Activated CD4-positive, alpha-beta memory T cell treated with anti-CD3 and anti-CD28 coated beads, Interleukin-2, amount 10 ng/mL, durations not matched to agents 7 days and 5 days (primary cell): ENCODE results near the gene HHATL. TPM values are rescaled to one million over a fixed set of nuclear protein-coding genes. Genes with fewer than 3 reads are reported as not detected.

ENCODE experiments used
- CTCF ChIA-PET: fragments of 350-600 bp; sonication (Branson Sonifier 250); formaldehyde crosslinking; loops from one replicate; lab custom pipeline; 2021; ENCODE audit warnings: antibody characterized with exemption, inconsistent platforms; lab: Charles Lee
- POLR2A ChIA-PET: fragments of 350-600 bp; sonication (Branson Sonifier 250); formaldehyde crosslinking; loops from one replicate; lab custom pipeline; 2021; ENCODE audit warnings: antibody characterized with exemption; lab: Charles Lee
- DNase-seq: peaks from one replicate; pipeline ENCODE4 v3.0.0-alpha.2; 2020
- H3K27ac Mint-ChIP-seq: one replicate; pipeline ENCODE4 v1.8.0; 2021; ENCODE audit warnings: mild to moderate bottlenecking, mixed read lengths
- H3K27me3 Mint-ChIP-seq: one replicate; pipeline ENCODE4 v1.8.0; 2021; ENCODE audit warnings: mixed read lengths
- H3K36me3 Mint-ChIP-seq: one replicate; pipeline ENCODE4 v1.8.0; 2021; ENCODE audit warnings: low read depth, mixed read lengths
- H3K4me1 Mint-ChIP-seq: one replicate; pipeline ENCODE4 v1.8.0; 2021; ENCODE audit warnings: mixed read lengths
- H3K4me3 Mint-ChIP-seq: one replicate; pipeline ENCODE4 v1.8.0; 2021; ENCODE audit warnings: mild to moderate bottlenecking, mixed read lengths
- H3K9me3 Mint-ChIP-seq: one replicate; pipeline ENCODE4 v1.8.0; 2021; ENCODE audit warnings: mixed read lengths
- total RNA-seq, 2 experiments: library from RNA; stranded (reverse); gene quantifications; one replicate each; pipeline ENCODE4 v1.2.3, GENCODE V29; 2021

HHATL gene
- total RNA-seq, 2 experiments from 2014 or later = 0.25 TPM; not detected in 1

GRCh38 chr3:42696356-42697288 is 6.0 kb downstream of the HHATL start:
- no peak overlapping the region for H3K4me3 Mint-ChIP-seq
- CTCF ChIA-PET = no interaction called here
- no peaks in the 10 kb centered on the region for H3K9me3 Mint-ChIP-seq
- peaks cover 22% of the 10 kb centered on the region for H3K4me1 Mint-ChIP-seq
- H3K36me3 Mint-ChIP-seq = no peaks in the 10 kb centered on the region
- DNase-seq = no peak
- POLR2A ChIA-PET = no interaction called here
- no peak overlapping the region for H3K27ac Mint-ChIP-seq
- peaks cover 4% of the 10 kb centered on the region for H3K27me3 Mint-ChIP-seq

- no peaks in the 10 kb centered on the region for H3K9me3 Mint-ChIP-seq
- ChIA-PET POLR2A (no interaction called here), CTCF (no interaction called here)
- no peak overlapping the region for H3K4me3 Mint-ChIP-seq
- H3K27ac Mint-ChIP-seq = no peak overlapping the region
- H3K4me1 Mint-ChIP-seq = peaks cover 10% of the 10 kb centered on the region
- no peaks in the 10 kb centered on the region for H3K36me3 Mint-ChIP-seq
- H3K27me3 Mint-ChIP-seq = peaks cover 3% of the 10 kb centered on the region
- no peak for DNase-seq
Measured at GRCh38 chr3:42694366-42694765, 8.2 kb downstream of the HHATL start.

- CTCF ChIA-PET = no interaction called here
Measured at GRCh38 chr3:42693530-42693930, 9.1 kb downstream of the HHATL start.

GRCh38 chr3:42692667-42693529 is 9.7 kb downstream of the HHATL start:
- Mint-ChIP-seq H3K4me1 (no peaks in the 10 kb centered on the region), H3K9me3 (no peaks in the 10 kb centered on the region), H3K27me3 (peaks cover 3% of the 10 kb centered on the region), H3K4me3 (no peak overlapping the region), H3K27ac (no peak overlapping the region), H3K36me3 (no peaks in the 10 kb centered on the region)
- ChIA-PET CTCF (no interaction called here), POLR2A (no interaction called here)
- no peak for DNase-seq

More at GRCh38 chr3:42693530-42693930, 9.1 kb downstream of the HHATL start:
- DNase-seq = no peak
- H3K36me3 Mint-ChIP-seq = no peaks in the 10 kb centered on the region
- H3K9me3 Mint-ChIP-seq = no peaks in the 10 kb centered on the region
- H3K4me1 Mint-ChIP-seq = peaks cover 3% of the 10 kb centered on the region
- POLR2A ChIA-PET = no interaction called here
- H3K4me3 Mint-ChIP-seq = no peak overlapping the region
- no peak overlapping the region for H3K27ac Mint-ChIP-seq
- peaks cover 3% of the 10 kb centered on the region for H3K27me3 Mint-ChIP-seq

GRCh38 chr3:42691816-42692666 is 10.6 kb downstream of the HHATL start:
- no peak for DNase-seq
- peaks cover 3% of the 10 kb centered on the region for H3K27me3 Mint-ChIP-seq
- no peaks in the 10 kb centered on the region for H3K9me3 Mint-ChIP-seq
- ChIA-PET CTCF (no interaction called here), POLR2A (no interaction called here)
- H3K4me3 Mint-ChIP-seq = no peak overlapping the region
- no peaks in the 10 kb centered on the region for H3K36me3 Mint-ChIP-seq
- H3K27ac Mint-ChIP-seq = no peak overlapping the region
- no peaks in the 10 kb centered on the region for H3K4me1 Mint-ChIP-seq

- Mint-ChIP-seq H3K4me3 (no peak overlapping the region), H3K27me3 (peaks cover 6% of the 10 kb centered on the region), H3K9me3 (no peaks in the 10 kb centered on the region), H3K36me3 (no peaks in the 10 kb centered on the region), H3K27ac (no peak overlapping the region), H3K4me1 (no peaks in the 10 kb centered on the region)
- POLR2A ChIA-PET = no interaction called here
- DNase-seq = no peak
- CTCF ChIA-PET = no interaction called here
Measured at GRCh38 chr3:42690766-42691680, 11.6 kb downstream of the HHATL start.

- Mint-ChIP-seq H3K4me3 (no peak overlapping the region), H3K4me1 (peaks cover 2% of the 10 kb centered on the region), H3K36me3 (no peaks in the 10 kb centered on the region), H3K27ac (no peak overlapping the region), H3K9me3 (no peaks in the 10 kb centered on the region), H3K27me3 (peaks cover 11% of the 10 kb centered on the region)
- CTCF ChIA-PET = no interaction called here
- POLR2A ChIA-PET = no interaction called here
- DNase-seq = no peak
Measured at GRCh38 chr3:42690191-42690590, 12.4 kb downstream of the HHATL start.

- no peaks in the 10 kb centered on the region for H3K9me3 Mint-ChIP-seq
- DNase-seq = no peak
- H3K27me3 Mint-ChIP-seq = peaks cover 15% of the 10 kb centered on the region
- H3K36me3 Mint-ChIP-seq = no peaks in the 10 kb centered on the region
- CTCF ChIA-PET = no interaction called here
- POLR2A ChIA-PET = no interaction called here
- no peak overlapping the region for H3K27ac Mint-ChIP-seq
- peaks cover 4% of the 10 kb centered on the region for H3K4me1 Mint-ChIP-seq
- H3K4me3 Mint-ChIP-seq = no peak overlapping the region
Measured at GRCh38 chr3:42689421-42690014, 13.1 kb downstream of the HHATL start.

- Mint-ChIP-seq H3K27me3 (peaks cover 15% of the 10 kb centered on the region), H3K9me3 (no peaks in the 10 kb centered on the region), H3K36me3 (no peaks in the 10 kb centered on the region), H3K4me3 (no peak overlapping the region), H3K4me1 (peaks cover 9% of the 10 kb centered on the region), H3K27ac (no peak overlapping the region)
- DNase-seq = no peak
- ChIA-PET POLR2A (no interaction called here), CTCF (no interaction called here)
Measured at GRCh38 chr3:42688487-42689420, 13.8 kb downstream of the HHATL start.

- no peak overlapping the region for H3K27ac Mint-ChIP-seq
- H3K4me1 Mint-ChIP-seq = peaks cover 11% of the 10 kb centered on the region
- H3K27me3 Mint-ChIP-seq = peaks cover 15% of the 10 kb centered on the region
- H3K9me3 Mint-ChIP-seq = no peaks in the 10 kb centered on the region
- no peak for DNase-seq
- ChIA-PET POLR2A (no interaction called here), CTCF (no interaction called here)
- H3K4me3 Mint-ChIP-seq = no peak overlapping the region
- H3K36me3 Mint-ChIP-seq = no peaks in the 10 kb centered on the region
Measured at GRCh38 chr3:42688016-42688415, 14.6 kb downstream of the HHATL start.
